ENCODE results near the gene DOCK8. TPM values are rescaled to one million over a fixed set of nuclear protein-coding genes. Genes with fewer than 3 reads are reported as not detected.
A peak's percentile ranks its signal among the peaks of the same experiment; 100 is the strongest.

DOCK8 gene
- total and polyA plus RNA-seq, 2 of the 13 experiments (the other 11 are each of a cell fraction or from before 2014, with no cell fraction given), result 0.28 to 0.38 TPM

- peak; percentile 82; the same call in 1 of the 2 replicates for TF ChIP-seq MTERF4 (CRISPR knock-in tag; IDR thresholded peaks at IDR 0.05)
- peak; percentile 84 for TF ChIP-seq ZNF274 (CRISPR knock-in tag; IDR thresholded peaks at IDR 0.05)
- TF ChIP-seq ZSCAN9 (CRISPR knock-in tag; IDR thresholded peaks at IDR 0.05; ENCODE audit: borderline replicate concordance), result peak; percentile 48; the same call in 1 of the 2 replicates
- peak; percentile 86 for TF ChIP-seq ZNF883 (CRISPR knock-in tag; IDR thresholded peaks at IDR 0.05; ENCODE audit: not compliant biosample characterization)
- TF ChIP-seq YEATS4 (CRISPR knock-in tag; IDR thresholded peaks at IDR 0.05; ENCODE audit: borderline replicate concordance), result peak; percentile 34; the same call in 1 of the 2 replicates
- TF ChIP-seq SAFB2 (CRISPR knock-in tag; IDR thresholded peaks at IDR 0.05; ENCODE audit: borderline replicate concordance, low read depth), result 0 out of 2 replicates have a peak, but pooled peaks have one; percentile 70
- peak; percentile 40; the same call in 1 of the 2 replicates for TF ChIP-seq ZNF329 (CRISPR knock-in tag; IDR thresholded peaks at IDR 0.05; ENCODE audit: low read depth)
- TF ChIP-seq ZNF180 (CRISPR knock-in tag; IDR thresholded peaks at IDR 0.05; ENCODE audit: borderline replicate concordance, low read depth), result no peak
- TF ChIP-seq TIGD3 (CRISPR knock-in tag; IDR thresholded peaks at IDR 0.05; ENCODE audit: borderline replicate concordance), result 0 out of 2 replicates have a peak, but pooled peaks have one; percentile 47
- peak; percentile 65; the same call in 1 of the 2 replicates for TF ChIP-seq ZNF776 (CRISPR knock-in tag; IDR thresholded peaks at IDR 0.05)
- peak; percentile 53; the same call in 1 of the 2 replicates for TF ChIP-seq ZNF616 (CRISPR knock-in tag; IDR thresholded peaks at IDR 0.05; ENCODE audit: low read depth)
- TF ChIP-seq ZNF746 (CRISPR knock-in tag; IDR thresholded peaks at IDR 0.05), result 0 out of 2 replicates have a peak, but pooled peaks have one; percentile 11
- 0 out of 2 replicates have a peak, but pooled peaks have one; percentile 41 for TF ChIP-seq HIC2 (CRISPR knock-in tag; IDR thresholded peaks at IDR 0.05; ENCODE audit: low read depth)
- TF ChIP-seq DBP (CRISPR knock-in tag; IDR thresholded peaks at IDR 0.05; ENCODE audit: not compliant biosample characterization), result peak; percentile 68
- peak; percentile 28 for TF ChIP-seq ZNF431 (CRISPR knock-in tag; IDR thresholded peaks at IDR 0.05; ENCODE audit: borderline replicate concordance, low read depth)
- no peak for TF ChIP-seq KDM5A (IDR thresholded peaks at IDR 0.05; ENCODE audit: borderline replicate concordance, low read length)
- TF ChIP-seq YEATS2 (CRISPR knock-in tag; IDR thresholded peaks at IDR 0.05; ENCODE audit: borderline replicate concordance), result 0 out of 2 replicates have a peak, but pooled peaks have one; percentile 18
- TF ChIP-seq HHEX (CRISPR knock-in tag; IDR thresholded peaks at IDR 0.05), result no peak
- peak; percentile 64 for TF ChIP-seq RAD21 (CRISPR knock-in tag; IDR thresholded peaks at IDR 0.05)
- 0 out of 2 replicates have a peak, but pooled peaks have one; percentile 82 for TF ChIP-seq GLI4 (CRISPR knock-in tag; IDR thresholded peaks at IDR 0.05; ENCODE audit: borderline replicate concordance)
- TF ChIP-seq IKZF4 (CRISPR knock-in tag; IDR thresholded peaks at IDR 0.05; ENCODE audit: borderline replicate concordance, low read depth, not compliant biosample characterization), result peak; percentile 79
- TF ChIP-seq SRSF4 (IDR thresholded peaks at IDR 0.05; ENCODE audit: low read depth, low read length, poor library complexity, severe bottlenecking), result no peak
Observed at GRCh38 chr9:503881-504852, 289.5 kb downstream of the DOCK8 start, which contains the start of gene KANK1 (continued).
